ENCODE measurements around the gene TMEM272. TPM values are rescaled to one million over a fixed set of nuclear protein-coding genes. Genes with fewer than 3 reads are reported as not detected.
"Not testable (repeated sequence)": the region's sequence is repeated elsewhere in the genome, so short reads cannot be mapped to it uniquely, and the experiment has no call there.

The TMEM272 gene
- total and polyA plus RNA-seq, 2 of the 13 experiments (the other 11 are each of a cell fraction or from before 2014, with no cell fraction given): 0.37 to 0.62 TPM

- TF ChIP-seq ATF2 (CRISPR knock-in tag; IDR thresholded peaks at IDR 0.05) (no peak), HNRNPL (IDR thresholded peaks at IDR 0.05; ENCODE audit: low read depth, low read length) (no peak), PRDM4 (CRISPR knock-in tag; IDR thresholded peaks at IDR 0.05; ENCODE audit: borderline replicate concordance) (no peak), PAXIP1 (CRISPR knock-in tag; conservative IDR thresholded peaks at IDR 0.05) (no peak)
Observed at GRCh38 chr13:51825165-51825592, 19.8 kb downstream of the TMEM272 start (continued).

GRCh38 chr13:51824712-51825111 is 20.3 kb downstream of the TMEM272 start:
- POLR2A ChIA-PET; H3K4me2 ChIP-seq (ENCODE audit: low read depth, low read length); H3K27ac ChIP-seq (ENCODE audit: extremely low read length, insufficient read depth, low read length); H3K27me3 ChIP-seq (ENCODE audit: control insufficient read depth in 1 of 2, insufficient read depth in 2 of 2, low read length in 2 of 2); H4K20me1 ChIP-seq (ENCODE audit: insufficient read depth, low read length); intact Hi-C loops (cut with micrococcal nuclease; ENCODE audit: unreplicated experiment); CTCF ChIA-PET (ENCODE audit: low intra/inter-chr PET ratio, low total read pairs); in situ Hi-C loops (cut with HindIII; ENCODE audit: extremely low pct_ligation_motif_present, low pct_unique_long_range_greater_than_20kb); FAIRE-seq; H2AFZ ChIP-seq (ENCODE audit: low read length); DNase-seq (ENCODE audit: low spot score); H3K79me2 ChIP-seq (ENCODE audit: insufficient read depth, low read length); H3K36me3 ChIP-seq (replicated peaks in 1 of 2; ENCODE audit: control insufficient read depth in 1 of 2, insufficient read depth in 2 of 2, low read length in 2 of 2); BruUV-seq (replicated peaks); H3K4me1 ChIP-seq (ENCODE audit: insufficient read depth, low read length); H3K9me3 ChIP-seq (ENCODE audit: low read length); H3K4me3 ChIP-seq (replicated peaks in 1 of 3; ENCODE audit: insufficient read depth in 1 of 3, low read depth in 2 of 3, low read length in 3 of 3); H3K9ac ChIP-seq (ENCODE audit: insufficient read depth, low read depth, low read length); ATAC-seq: not testable (repeated sequence)
- WGBS (ENCODE audit: low lambda C conversion rate): 92% methylated on average over 11 of the region's 11 CpGs

All from HepG2 (cell line).